DND-41 (cell line): ENCODE measurements around the gene RNASE12.

Source experiments
- EZH2 ChIP-seq: IDR thresholded peaks from 3 replicates; pipeline ENCODE4 v1.6.1; 2012; ENCODE audit warnings: borderline replicate concordance, low read depth, mild to moderate bottlenecking, moderate library complexity, low read length, inconsistent platforms; ENCODE audit not compliant: severe bottlenecking
- TF ChIP-seq, protein P1 (sequence below): IDR thresholded peaks from 2 replicates; pipeline ENCODE4 v1.5.1; 2012; ENCODE audit warnings: borderline replicate concordance, low read length, moderate library complexity, mild to moderate bottlenecking; ENCODE audit not compliant: poor library complexity, severe bottlenecking; ENCODE audit errors: extremely low read depth

DNA sequence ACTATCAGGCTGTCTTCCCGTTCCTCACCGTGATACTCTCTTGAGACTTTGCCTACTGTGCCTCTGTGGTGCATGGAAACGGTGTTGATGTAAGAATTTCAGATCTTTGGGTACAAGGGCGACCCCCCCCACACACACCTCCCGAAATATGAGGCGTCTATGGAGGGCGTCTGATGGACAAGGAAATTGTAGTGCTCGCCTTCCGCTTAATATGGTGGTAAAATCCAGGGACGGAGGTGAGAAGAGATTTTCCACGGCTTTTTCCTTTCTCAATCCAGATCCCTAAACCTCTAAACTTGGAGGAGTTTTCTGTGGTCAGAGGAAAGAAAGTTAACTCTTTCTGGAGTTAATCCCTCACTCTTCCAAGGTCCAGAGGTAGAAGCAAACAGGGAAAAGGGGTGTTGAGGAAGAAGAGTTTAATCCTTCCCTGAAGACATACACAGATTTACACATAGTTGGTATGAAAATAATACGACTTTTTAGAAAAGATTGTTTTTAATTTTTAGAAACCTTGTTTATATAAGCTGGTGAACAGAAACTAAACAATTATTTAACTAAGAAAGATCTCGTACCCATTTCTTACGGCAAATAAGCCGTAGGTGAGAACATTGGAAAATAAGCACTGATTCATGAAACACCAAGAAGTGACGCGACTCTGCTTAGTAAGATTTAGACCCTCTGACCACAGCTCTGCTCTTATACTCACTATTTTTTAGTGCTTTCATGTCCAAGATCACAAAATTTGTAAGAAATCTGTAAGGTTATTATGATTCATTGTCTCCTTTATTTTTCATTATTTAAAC, 23.1 kb upstream of the RNASE12 start:
- no peak for TF ChIP-seq EZH2
- TF ChIP-seq, protein P1, sequence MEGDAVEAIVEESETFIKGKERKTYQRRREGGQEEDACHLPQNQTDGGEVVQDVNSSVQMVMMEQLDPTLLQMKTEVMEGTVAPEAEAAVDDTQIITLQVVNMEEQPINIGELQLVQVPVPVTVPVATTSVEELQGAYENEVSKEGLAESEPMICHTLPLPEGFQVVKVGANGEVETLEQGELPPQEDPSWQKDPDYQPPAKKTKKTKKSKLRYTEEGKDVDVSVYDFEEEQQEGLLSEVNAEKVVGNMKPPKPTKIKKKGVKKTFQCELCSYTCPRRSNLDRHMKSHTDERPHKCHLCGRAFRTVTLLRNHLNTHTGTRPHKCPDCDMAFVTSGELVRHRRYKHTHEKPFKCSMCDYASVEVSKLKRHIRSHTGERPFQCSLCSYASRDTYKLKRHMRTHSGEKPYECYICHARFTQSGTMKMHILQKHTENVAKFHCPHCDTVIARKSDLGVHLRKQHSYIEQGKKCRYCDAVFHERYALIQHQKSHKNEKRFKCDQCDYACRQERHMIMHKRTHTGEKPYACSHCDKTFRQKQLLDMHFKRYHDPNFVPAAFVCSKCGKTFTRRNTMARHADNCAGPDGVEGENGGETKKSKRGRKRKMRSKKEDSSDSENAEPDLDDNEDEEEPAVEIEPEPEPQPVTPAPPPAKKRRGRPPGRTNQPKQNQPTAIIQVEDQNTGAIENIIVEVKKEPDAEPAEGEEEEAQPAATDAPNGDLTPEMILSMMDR = no peak
